ENCODE data around the gene CABP5. TPM values are rescaled to one million over a fixed set of nuclear protein-coding genes. Genes with fewer than 3 reads are reported as not detected.

CABP5 gene
- total and polyA plus RNA-seq, 10 donors = 0.10 to 1.3 (median 0.39) TPM; not detected in 3

DNA sequence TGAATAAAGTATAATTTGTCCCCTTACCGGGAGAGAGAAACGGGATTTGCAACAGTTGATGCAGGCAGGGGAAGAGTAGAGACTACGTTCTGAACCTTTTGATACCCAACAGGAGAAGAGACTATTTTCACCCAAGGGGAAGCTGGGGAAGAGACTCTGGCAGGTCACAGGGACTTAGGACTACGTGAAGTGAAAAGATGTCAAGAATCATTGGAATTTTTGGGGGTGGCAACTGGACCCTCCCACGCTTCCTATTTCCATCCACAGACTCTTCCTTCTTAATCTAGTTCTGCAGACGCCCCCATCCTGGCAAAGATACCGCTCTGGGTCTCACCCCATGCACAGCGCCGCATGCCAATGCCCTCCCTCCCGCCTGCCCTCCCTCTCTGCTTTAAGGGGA lies 13.8 kb downstream of the CABP5 start:
- intact Hi-C loops (cut with DNase I; ENCODE audit: low total_unique reads) = no loop called here
- H3K9me3 ChIP-seq = no peaks in the 10 kb centered on the region
- no peaks in the 10 kb centered on the region for H3K4me1 ChIP-seq
- H3K4me3 ChIP-seq = no peak overlapping the region
- peaks cover 0 to 56% (median 0%) of the 10 kb centered on the region in 7 donors for H3K27me3 ChIP-seq (replicated peaks in 1 of 7)
- H3K27ac ChIP-seq = no peak overlapping the region
- DNase-seq = no peak
- 66 to 73% (median 69%) methylated on average over 10 of the region's 10 CpGs for WGBS, 5 donors
- H3K36me3 ChIP-seq = no peaks in the 10 kb centered on the region
- TF ChIP-seq, protein P1, sequence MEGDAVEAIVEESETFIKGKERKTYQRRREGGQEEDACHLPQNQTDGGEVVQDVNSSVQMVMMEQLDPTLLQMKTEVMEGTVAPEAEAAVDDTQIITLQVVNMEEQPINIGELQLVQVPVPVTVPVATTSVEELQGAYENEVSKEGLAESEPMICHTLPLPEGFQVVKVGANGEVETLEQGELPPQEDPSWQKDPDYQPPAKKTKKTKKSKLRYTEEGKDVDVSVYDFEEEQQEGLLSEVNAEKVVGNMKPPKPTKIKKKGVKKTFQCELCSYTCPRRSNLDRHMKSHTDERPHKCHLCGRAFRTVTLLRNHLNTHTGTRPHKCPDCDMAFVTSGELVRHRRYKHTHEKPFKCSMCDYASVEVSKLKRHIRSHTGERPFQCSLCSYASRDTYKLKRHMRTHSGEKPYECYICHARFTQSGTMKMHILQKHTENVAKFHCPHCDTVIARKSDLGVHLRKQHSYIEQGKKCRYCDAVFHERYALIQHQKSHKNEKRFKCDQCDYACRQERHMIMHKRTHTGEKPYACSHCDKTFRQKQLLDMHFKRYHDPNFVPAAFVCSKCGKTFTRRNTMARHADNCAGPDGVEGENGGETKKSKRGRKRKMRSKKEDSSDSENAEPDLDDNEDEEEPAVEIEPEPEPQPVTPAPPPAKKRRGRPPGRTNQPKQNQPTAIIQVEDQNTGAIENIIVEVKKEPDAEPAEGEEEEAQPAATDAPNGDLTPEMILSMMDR (IDR thresholded peaks at IDR 0.05 in 8 of 11, conservative IDR thresholded peaks at IDR 0.05 in 3 of 11) = no peak
- TF ChIP-seq POLR2AphosphoS5 (IDR thresholded peaks at IDR 0.05) (no peak), POLR2A (IDR thresholded peaks at IDR 0.05) (no peak)

DNA sequence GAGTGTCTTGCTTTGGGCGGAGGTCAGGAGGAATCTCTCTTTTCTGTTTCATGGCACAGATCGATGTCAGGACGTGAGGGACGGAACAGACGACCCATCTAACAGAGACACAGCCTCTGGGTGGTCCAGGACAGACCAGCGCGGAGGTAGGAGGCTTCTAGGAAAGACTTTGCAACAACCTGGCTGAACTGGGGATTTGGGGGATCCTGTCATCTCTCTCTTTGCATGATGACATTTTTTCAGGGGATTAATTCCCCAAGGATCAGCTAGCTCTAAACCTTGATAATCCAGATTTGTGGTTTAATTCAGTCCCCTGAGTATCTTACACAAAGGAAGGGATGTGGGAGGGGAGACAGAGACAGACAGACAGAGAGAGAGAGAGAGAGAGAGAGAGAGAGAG lies 14.4 kb downstream of the CABP5 start:
- WGBS, 5 donors = 73 to 85% (median 77%) methylated on average over 7 of the region's 7 CpGs
- TF ChIP-seq, protein P1 (IDR thresholded peaks at IDR 0.05 in 8 of 11, conservative IDR thresholded peaks at IDR 0.05 in 3 of 11) = no peak
- no peak for TF ChIP-seq POLR2A (IDR thresholded peaks at IDR 0.05)
- no peak for TF ChIP-seq POLR2AphosphoS5 (IDR thresholded peaks at IDR 0.05)
- Histone ChIP-seq H3K36me3 (no peaks in the 10 kb centered on the region), H3K4me3 (no peak overlapping the region), H3K4me1 (no peaks in the 10 kb centered on the region), H3K9me3 (no peaks in the 10 kb centered on the region), H3K27ac (no peak overlapping the region), H3K27me3 (replicated peaks in 1 of 7) (peaks cover 0 to 58% (median 0%) of the 10 kb centered on the region in 7 donors)
- intact Hi-C loops (cut with DNase I; ENCODE audit: low total_unique reads) = no loop called here
- no peak for DNase-seq

DNA sequence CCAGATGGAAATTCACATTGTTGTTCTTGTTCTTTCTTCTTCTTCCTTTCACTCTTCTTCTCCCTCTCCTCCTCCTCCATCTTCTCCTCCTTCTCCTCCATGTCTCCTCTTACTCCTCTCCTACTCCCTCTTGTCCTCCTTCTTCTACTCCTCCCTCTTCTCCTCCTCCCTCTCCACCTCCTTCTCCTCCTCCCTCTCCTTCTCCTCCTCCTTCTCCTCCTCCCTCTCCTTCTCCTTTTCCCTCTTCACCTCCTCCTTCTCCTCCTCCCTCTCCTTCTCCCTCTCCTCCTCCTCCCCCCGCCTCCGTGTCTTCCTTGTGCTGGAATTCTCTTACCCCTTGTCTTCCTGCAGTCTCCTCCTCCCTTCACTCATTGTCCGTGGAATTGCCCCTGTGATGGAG lies 18.4 kb downstream of the CABP5 start:
- Histone ChIP-seq H3K9me3 (no peaks in the 10 kb centered on the region), H3K27ac (no peak overlapping the region), H3K4me3 (no peak overlapping the region), H3K27me3 (replicated peaks in 1 of 7) (peaks cover 0 to 59% (median 0%) of the 10 kb centered on the region in 7 donors), H3K4me1 (no peaks in the 10 kb centered on the region), H3K36me3 (no peaks in the 10 kb centered on the region)
- intact Hi-C loops (cut with DNase I; ENCODE audit: low total_unique reads) = no loop called here
- 72 to 79% (median 75%) methylated on average over 3 of the region's 3 CpGs for WGBS, 5 donors
- DNase-seq = no peak
- TF ChIP-seq POLR2AphosphoS5 (IDR thresholded peaks at IDR 0.05) (no peak), POLR2A (IDR thresholded peaks at IDR 0.05) (no peak)
- TF ChIP-seq, protein P1 (IDR thresholded peaks at IDR 0.05 in 8 of 11, conservative IDR thresholded peaks at IDR 0.05 in 3 of 11) = no peak

DNA sequence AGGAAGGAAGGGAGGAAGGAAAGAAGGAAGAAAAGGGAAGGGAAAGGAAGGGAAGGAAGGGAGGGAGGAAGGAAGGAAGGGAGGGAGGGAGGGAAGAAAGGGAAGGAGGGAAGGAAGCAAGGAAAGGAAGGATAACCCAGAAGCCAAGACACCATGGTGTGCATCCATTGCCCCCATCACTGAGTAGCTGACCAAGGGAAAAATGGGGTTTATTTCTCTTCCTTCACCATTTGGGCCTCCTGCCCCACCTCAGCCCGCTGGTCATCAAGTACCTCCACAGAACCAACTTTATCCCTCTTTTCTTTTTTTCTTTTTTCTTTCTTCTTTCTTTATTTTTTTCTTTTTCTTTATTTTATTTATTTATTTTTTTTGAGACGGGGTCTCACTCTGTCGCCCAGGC lies 20.4 kb downstream of the CABP5 start:
- peaks cover 0 to 62% (median 0%) of the 10 kb centered on the region in 7 donors for H3K27me3 ChIP-seq (replicated peaks in 1 of 7)
- no peak for DNase-seq
- no peaks in the 10 kb centered on the region for H3K4me1 ChIP-seq
- no peaks in the 10 kb centered on the region for H3K36me3 ChIP-seq
- TF ChIP-seq, protein P1 (IDR thresholded peaks at IDR 0.05 in 8 of 11, conservative IDR thresholded peaks at IDR 0.05 in 3 of 11) = no peak
- TF ChIP-seq POLR2AphosphoS5 (IDR thresholded peaks at IDR 0.05) (no peak), POLR2A (IDR thresholded peaks at IDR 0.05) (no peak)
- 89 to 96% (median 92%) methylated on average over 3 of the region's 3 CpGs for WGBS, 5 donors
- H3K4me3 ChIP-seq = no peak overlapping the region
- H3K9me3 ChIP-seq = no peaks in the 10 kb centered on the region
- intact Hi-C loops (cut with DNase I; ENCODE audit: low total_unique reads) = no loop called here
- no peak overlapping the region for H3K27ac ChIP-seq
